GM19099 (cell line): ENCODE data around the gene FETUB.

Experiments used
- POLR2A ChIP-seq: IDR thresholded peaks from 3 replicates; pipeline ENCODE4 v1.6.1; 2011; ENCODE audit warnings: low read depth; ENCODE audit not compliant: insufficient read length; ENCODE audit errors: extremely low read depth

FETUB gene

DNA sequence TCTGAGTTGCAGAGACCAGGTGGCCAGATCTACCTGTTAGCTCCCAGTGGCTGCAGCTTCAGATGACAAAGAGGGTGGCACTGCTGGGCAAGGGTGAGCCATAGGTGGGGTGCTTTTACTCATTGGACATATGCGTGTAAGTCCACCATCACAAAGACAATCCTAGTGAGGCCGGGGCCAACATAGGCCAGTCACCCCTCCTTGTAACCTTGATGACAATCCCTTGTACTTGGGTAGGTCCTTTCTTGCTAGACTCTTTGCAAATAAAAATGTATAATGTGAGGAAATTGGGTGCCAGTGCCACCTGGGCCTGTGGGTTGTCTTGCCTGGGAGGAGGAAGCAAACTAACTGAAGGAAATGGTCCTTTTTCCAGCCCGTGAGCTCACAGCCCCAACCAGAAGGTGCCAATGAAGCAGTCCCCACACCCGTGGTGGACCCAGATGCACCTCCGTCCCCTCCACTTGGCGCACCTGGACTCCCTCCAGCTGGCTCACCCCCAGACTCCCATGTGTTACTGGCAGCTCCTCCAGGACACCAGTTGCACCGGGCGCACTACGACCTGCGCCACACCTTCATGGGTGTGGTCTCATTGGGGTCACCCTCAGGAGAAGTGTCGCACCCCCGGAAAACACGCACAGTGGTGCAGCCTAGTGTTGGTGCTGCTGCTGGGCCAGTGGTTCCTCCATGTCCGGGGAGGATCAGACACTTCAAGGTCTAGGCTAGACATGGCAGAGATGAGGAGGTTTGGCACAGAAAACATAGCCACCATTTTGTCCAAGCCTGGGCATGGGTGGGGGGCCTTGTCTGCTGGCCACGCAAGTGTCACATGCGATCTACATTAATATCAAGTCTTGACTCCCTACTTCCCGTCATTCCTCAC lies 19.7 kb upstream of the FETUB start:
- no peak for TF ChIP-seq POLR2A

DNA sequence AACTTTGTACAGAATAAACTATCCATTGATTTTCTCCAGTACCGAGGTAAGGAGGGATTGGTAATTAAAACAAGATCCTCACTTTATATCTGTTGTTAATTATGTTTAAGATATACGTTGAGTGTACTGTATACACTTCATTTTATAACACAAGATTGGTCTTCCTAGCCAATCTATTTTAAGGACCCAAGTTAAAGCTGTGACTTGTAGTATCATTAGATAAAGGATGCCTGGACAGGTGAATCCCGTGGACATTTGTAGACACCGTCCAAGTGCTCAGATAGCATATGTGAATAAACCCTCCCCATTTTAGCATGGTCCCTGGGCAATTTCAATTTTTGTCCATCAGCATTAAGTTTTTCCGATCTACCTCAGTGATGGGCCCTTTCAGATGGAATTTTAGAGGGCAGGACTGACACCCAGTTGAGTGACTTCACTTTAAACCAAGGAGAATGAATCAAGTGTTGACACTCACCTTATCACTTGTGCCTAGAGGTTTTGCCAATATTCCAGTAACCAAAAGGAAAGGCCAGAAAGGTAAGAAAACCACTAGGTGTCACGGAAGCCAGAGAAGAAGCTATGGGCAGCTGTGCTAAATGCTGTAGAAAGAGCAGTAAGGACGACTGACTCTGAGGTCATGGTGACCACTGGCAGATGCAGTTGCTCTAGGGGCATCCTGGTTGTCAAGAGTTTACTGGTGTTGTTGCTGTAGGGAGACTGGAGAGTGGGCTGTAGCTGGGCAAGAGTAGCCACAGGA lies 18.1 kb upstream of the FETUB start:
- TF ChIP-seq POLR2A = no peak

DNA sequence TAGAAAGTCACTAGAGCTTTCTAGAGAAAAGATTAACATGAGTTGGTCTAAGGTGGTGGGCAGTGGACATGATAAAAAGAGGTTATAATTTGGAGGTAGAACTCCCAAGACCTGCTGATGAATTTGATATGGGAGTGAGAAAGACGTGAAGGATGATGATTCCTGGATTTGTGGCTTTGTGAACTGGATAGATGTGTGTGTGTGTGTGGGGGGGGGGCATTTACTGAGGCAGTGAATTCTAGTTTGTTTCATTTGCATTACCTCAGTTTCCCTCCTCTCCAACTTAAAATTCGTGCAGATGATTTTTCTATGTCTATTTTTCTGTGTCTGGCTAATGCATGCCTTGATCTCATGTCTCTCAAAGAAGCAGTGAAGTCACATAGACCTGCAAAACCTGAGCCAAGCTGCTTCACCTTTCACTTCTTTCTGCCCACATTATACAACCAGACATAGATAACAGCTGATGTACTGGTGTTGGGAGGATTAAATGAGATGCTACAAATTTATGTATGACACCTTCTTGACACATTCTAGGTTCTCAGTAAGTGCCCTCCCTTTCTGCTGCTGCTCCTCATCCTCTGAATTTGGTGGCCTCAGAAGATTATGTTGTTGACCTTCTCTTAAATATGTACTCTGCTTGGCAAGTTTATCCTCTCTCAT lies 17.4 kb upstream of the FETUB start:
- TF ChIP-seq POLR2A = no peak

DNA sequence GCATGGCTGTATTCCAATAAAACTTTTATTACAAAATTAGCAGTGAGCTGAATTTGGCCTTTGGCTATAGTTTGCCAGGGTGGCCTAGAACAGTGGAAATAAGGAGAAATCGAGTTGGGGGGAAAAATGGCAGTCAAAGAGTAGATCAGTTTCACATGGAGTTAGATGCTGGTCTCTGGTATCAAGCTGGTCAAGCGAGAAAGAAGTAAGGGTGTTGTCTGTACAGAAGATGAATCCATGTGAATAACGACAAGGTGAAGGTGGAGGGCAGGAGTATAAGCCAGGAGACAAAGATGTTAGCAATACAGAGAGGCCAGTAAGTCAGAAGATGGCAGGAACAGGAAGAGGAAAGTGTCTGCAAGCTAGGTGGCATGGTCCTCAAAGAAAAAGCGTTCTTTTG lies 15.6 kb upstream of the FETUB start:
- TF ChIP-seq POLR2A = no peak

DNA sequence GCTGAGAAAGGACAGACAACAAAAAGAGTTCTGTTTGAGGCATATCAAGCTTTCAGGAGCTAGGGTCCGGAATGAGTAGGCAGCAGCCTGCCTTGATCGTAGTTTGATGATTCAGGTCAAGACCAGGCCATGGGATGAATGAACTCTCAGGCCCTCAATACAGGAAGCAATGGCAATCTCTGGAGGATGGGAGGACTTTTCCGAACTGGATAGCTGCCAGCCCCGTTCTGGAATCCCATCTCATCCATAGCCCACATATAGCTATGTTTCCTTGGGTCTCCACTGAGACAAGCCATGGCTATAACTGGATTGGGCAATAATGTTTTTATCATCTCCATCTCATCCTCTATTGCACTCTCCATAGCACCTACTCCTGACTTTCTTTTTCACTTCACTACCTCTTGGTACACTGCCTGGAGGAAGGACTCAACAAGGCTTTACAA lies 14.6 kb upstream of the FETUB start:
- no peak for TF ChIP-seq POLR2A

DNA sequence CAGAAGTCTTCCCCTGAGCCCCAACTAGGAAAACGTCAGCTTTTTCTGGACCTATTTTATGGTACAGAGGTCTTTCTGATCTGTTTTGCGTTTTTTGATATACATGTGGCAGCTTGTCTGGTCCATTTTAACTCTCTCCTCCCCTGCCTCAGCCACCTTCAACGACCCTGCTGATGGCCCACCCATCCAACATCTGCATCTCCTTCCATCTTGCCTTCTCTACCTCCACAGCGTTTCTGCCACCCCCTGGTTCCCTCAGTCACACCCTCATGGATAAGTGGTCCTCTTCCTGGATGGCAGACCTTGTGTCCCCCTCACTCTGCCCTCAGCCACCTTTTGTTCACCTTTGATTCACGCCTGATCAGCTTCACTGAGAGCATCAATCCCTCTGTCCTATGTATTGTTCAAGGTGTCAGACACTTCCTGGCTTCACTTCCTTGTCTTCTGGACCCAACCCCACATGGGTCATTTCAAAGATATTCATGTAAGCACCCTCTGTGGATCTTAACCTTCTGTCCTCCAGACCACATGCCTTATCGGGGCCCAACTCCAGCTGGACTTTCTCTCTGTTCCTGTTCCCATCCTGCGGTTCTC lies 13.8 kb upstream of the FETUB start:
- TF ChIP-seq POLR2A = no peak

DNA sequence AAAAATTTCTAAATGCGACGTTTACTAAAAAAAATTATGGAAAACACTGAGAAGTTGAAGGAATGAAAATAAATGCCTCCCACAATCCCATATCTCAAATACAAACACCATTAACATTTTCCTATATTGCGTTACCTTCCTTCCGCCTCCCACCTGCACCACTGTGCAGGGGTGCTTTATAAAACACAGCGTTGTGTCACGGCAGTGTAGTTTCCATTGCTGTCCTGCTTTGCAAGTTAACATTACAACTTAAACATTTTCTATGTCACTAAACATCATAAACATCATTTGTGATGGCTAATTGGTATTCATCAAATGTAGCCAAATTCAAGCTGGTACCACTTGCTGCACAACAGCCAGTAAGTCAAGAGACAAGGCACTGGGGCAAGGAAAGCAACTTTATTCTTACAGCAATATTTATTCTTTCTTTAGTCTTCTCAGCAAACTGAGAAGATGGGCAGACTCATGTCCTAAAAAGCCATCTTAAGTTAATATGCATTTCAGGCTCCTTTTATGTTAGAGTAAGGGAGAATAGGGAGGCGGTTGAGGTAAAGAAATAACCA lies 12.3 kb upstream of the FETUB start:
- TF ChIP-seq POLR2A = no peak

DNA sequence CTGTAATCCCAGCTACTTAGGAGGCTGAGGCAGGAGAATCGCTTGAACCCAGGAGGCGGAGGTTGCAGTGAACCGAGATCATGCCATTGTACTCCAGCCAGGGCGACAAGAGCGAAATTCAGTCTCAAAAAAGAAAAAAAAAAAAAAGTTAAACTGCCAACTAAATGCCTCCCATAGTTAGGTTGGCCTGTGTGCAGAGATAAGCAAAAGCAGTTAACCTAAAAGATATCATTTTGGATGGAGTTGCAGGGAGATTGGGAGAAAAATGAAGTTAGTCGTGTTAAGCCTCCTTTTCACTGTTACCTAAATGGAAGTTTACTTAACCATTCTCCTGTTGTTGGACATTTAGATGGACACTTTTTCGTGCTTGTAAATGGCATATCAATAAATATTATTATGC lies 11.4 kb upstream of the FETUB start:
- no peak for TF ChIP-seq POLR2A

DNA sequence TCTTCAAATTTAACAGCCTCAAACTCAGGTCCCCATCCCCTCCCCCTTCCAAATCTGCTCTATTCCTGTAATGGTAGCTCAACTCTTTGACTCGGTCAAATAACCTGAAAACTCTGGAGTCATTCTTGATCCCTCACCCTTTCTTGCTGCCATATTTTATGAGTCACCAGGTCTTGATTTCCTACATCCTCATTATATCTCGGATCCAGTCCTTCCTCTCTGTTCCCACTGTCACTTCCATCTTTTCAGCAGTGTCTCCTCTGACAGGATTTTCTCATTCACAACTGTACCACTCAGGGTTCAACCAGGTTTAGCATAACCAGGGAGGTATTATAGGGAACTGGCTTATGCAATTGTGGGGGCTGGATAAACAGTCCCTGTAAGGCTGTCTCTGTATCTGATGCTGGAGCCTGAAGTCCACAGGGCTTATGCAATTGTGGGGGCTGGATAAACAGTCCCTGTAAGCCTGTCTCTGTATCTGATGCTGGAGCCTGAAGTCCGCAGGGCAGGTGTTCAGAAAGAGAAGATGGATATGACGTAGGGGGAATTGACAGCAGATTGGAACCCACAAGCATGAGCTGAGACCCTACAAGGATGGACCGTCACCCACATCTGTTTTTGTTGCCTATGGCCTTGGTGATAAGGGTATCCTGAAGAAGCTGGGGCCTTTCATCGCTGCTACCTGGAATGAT lies 9.1 kb upstream of the FETUB start:
- TF ChIP-seq POLR2A = no peak

DNA sequence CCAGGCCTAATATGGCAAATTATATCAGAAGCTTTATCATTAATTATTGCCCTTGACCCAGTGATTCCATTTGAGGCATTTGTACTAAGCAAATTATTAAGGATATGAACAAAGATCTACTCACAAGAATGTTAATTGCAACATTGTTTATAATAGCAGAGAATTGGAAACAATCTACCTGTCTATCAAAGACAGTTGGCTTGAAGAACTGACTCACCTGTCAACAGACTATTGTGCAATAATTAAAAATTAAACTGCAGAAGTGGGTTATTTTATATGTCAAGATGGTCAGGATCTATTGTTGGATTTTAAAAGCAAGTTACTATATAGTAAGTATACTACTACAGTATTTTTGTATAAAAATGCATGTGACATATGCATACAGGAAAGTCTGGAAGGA lies 6.7 kb upstream of the FETUB start:
- TF ChIP-seq POLR2A = no peak

DNA sequence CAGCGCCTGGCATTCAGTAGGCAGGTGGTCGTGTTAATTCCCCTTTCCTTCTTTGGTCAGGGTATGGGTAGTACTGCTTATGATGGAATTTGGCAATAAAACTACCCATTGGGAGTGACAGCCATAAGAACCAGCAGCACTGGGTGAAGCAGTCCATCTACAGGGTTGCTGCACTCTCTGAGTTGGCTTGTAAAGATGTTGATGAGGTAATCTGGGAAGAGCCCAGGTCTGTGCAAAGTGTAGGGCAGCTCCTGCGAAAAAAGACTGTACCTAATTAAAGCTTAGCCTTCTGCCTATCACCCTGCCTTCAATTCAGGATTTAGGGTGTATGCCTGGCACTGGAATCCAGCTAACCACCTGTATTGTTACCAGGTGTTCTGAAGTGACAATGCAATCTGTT lies 4.7 kb upstream of the FETUB start:
- TF ChIP-seq POLR2A = no peak

DNA sequence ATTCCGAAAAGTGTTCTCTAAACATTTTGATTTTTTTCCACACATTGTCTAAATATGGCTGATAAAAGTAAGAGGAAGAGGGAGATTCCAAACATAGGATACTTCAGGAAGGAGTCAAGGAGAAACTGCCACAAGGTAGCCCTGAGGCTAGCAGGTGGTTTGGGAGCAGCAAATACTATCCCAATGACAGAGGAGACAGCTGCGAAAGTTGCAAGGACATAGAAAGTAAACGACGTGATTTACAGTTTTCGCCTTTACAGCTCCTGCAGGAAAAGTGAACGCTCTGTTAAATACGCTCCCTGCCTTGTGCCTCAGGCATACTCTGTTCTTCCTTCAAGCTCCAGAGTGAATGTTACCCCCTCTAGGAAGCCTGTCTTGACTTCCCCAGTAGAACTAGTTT lies 3.7 kb upstream of the FETUB start:
- TF ChIP-seq POLR2A = no peak

DNA sequence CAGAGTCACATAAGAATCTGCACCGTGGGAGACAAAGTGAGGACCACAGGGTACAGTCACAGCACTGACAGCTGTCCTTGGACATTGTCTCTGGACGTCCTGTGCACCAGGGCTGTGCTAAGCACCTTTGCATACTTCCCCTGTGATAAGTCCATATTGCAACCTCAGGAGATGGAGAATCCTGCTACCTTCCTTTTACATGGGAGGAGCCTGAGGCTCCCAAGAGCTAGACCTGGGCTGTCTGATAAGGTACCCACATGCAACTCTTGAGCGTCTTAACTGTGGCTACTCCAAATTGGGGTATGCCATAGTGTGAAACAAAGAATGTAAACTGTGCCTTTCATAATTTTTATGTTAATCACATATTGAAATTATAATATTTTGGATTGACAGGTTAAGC lies 2.5 kb upstream of the FETUB start:
- TF ChIP-seq POLR2A = no peak

DNA sequence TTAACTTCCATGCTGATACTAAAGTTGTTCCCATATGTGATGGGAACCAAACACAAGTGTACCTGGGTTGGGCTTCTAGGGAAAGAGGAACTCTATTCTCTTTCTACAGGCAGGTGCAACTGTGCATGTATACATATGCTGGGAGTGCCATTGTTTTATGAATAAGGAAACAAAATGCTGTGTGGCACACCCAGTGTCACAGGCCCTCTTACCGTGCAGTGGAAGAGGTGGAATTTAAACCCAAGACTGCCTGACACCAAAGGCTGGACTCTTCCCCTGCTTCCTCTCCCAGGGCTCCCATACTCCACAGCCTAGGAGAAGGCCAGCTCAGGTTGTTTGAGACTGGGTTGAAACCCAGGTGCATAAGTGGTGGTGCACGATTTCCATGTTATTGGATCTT lies 1.9 kb upstream of the FETUB start:
- no peak for TF ChIP-seq POLR2A
